Thyroid gland (tissue), 4 donors: Measurements from ENCODE around the gene GSTA4.
"Not testable (repeated sequence)": the region's sequence is repeated elsewhere in the genome, so short reads cannot be mapped to it uniquely, and the experiment has no call there.

ENCODE experiments used
- CTCF ChIP-seq, 6 experiments: fragments of 200-600 bp in 3 of 6; fragments of 450-650 bp in 3 of 6; sonication (generic) in 3 of 6; IDR thresholded peaks; one replicate each; pipeline ENCODE4 v1.5.1; 2016 to 2019; ENCODE audit warnings: antibody characterized with exemption in 6 of 6, mild to moderate bottlenecking in 2 of 6, inconsistent platforms in 1 of 6, moderate library complexity in 1 of 6
- POLR2A ChIP-seq, 2 donors: fragments of 450-650 bp; IDR thresholded peaks; one replicate each; pipeline ENCODE4 v1.6.1; 2017; ENCODE audit warnings: antibody characterized with exemption in 2 of 2, mild to moderate bottlenecking in 2 of 2, moderate library complexity in 1 of 2

GRCh38 chr6:52942821-52943220 is 52.3 kb downstream of the GSTA4 start:
- TF ChIP-seq CTCF, POLR2A (IDR thresholded peaks at IDR 0.05): not testable (repeated sequence)
